Measurements from ENCODE around the gene ROCK2. TPM values are rescaled to one million over a fixed set of nuclear protein-coding genes. Genes with fewer than 3 reads are reported as not detected.

Gene ROCK2
- total and polyA plus RNA-seq, 2 of the 13 experiments (the other 11 are each of a cell fraction or from before 2014, with no cell fraction given): 38.1 to 119 TPM

DNA sequence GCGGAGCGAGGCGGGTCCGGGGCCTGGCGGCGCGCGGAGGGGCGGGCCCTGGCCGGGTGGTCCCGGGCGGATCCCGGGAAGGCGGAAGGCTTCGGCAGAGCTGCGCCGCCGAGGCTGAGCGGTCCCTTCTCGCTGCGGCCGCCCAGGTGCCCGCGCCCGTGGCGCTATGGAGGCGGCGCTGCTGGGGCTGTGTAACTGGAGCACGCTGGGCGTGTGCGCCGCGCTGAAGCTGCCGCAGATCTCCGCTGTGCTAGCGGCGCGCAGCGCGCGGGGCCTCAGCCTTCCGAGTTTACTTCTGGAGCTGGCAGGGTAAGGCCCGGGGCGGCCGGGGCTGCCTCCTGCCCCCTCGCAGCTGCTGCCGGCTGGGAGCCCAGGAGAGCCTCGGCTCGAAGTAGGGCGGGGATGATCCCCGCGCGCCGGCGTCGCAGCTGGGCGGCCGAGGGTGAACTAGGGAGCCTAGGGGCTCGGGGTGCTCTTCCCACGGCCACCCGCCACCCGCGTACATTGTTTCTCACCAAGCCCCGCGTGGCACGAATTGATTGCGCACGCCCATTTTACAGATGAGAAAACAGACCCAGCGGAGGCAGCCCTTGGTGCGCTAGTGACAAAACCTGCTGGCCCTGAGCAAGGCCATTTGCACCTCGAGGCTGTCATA, 188.9 kb downstream of the ROCK2 start, which contains the start of gene SLC66A3 (continued):
- TF ChIP-seq PAF1 (CRISPR knock-in tag; IDR thresholded peaks at IDR 0.05) (no peak), SIN3A (IDR thresholded peaks at IDR 0.05; ENCODE audit: borderline replicate concordance, low read depth, low read length) (no peak), CBX1 (IDR thresholded peaks at IDR 0.05; ENCODE audit: low read depth) (no peak), ISL2 (CRISPR knock-in tag; IDR thresholded peaks at IDR 0.05) (peak; percentile 48), ZMYM2 (CRISPR knock-in tag; IDR thresholded peaks at IDR 0.05) (no peak), FIP1L1 (IDR thresholded peaks at IDR 0.05; ENCODE audit: borderline replicate concordance, insufficient read depth, low read depth, low read length) (no peak), ZNF317 (CRISPR knock-in tag; IDR thresholded peaks at IDR 0.05) (no peak), ZFP41 (CRISPR knock-in tag; IDR thresholded peaks at IDR 0.05; ENCODE audit: borderline replicate concordance) (0 out of 2 replicates have a peak, but pooled peaks have one; percentile 75), HNRNPK (IDR thresholded peaks at IDR 0.05; ENCODE audit: low read depth, low read length, poor library complexity, severe bottlenecking) (no peak), TEAD3 (CRISPR knock-in tag; optimal IDR thresholded peaks at IDR 0.05; ENCODE audit: borderline replicate concordance) (peak; percentile 18), ZFAT (CRISPR knock-in tag; conservative IDR thresholded peaks at IDR 0.05) (no peak), RFX1 (IDR thresholded peaks at IDR 0.05) (no peak), ZNF616 (CRISPR knock-in tag; IDR thresholded peaks at IDR 0.05; ENCODE audit: low read depth) (no peak), ARHGAP35 (CRISPR knock-in tag; IDR thresholded peaks at IDR 0.05; ENCODE audit: borderline replicate concordance) (no peak; the same call in 1 of the 2 replicates), ADNP (CRISPR knock-in tag; IDR thresholded peaks at IDR 0.05) (no peak; the same call in 1 of the 2 replicates), KDM3A (CRISPR knock-in tag; IDR thresholded peaks at IDR 0.05; ENCODE audit: low read depth) (0 out of 2 replicates have a peak, but pooled peaks have one; percentile 30), MYC (CRISPR knock-in tag; IDR thresholded peaks at IDR 0.05; ENCODE audit: borderline replicate concordance) (peak; percentile 64), HES4 (CRISPR knock-in tag; IDR thresholded peaks at IDR 0.05; ENCODE audit: borderline replicate concordance) (peak; percentile 93; the same call in 1 of the 2 replicates), RFXANK (CRISPR knock-in tag; IDR thresholded peaks at IDR 0.05) (no peak), POLR2AphosphoS2 (IDR thresholded peaks at IDR 0.05; ENCODE audit: low read depth, low read length) (no peak), TOPORS (CRISPR knock-in tag; IDR thresholded peaks at IDR 0.05) (no peak), MTA3 (CRISPR knock-in tag; IDR thresholded peaks at IDR 0.05) (no peak), CHCHD3 (CRISPR knock-in tag; IDR thresholded peaks at IDR 0.05) (0 out of 2 replicates have a peak, but pooled peaks have one; percentile 26), FOXP1 (IDR thresholded peaks at IDR 0.05) (no peak), FOXP1 (CRISPR knock-in tag; IDR thresholded peaks at IDR 0.05) (no peak), SIX1 (CRISPR knock-in tag; IDR thresholded peaks at IDR 0.05; ENCODE audit: borderline replicate concordance) (peak; percentile 54; the same call in 1 of the 2 replicates), TBP (CRISPR knock-in tag; IDR thresholded peaks at IDR 0.05) (no peak)
- TF ChIP-seq, protein P1, sequence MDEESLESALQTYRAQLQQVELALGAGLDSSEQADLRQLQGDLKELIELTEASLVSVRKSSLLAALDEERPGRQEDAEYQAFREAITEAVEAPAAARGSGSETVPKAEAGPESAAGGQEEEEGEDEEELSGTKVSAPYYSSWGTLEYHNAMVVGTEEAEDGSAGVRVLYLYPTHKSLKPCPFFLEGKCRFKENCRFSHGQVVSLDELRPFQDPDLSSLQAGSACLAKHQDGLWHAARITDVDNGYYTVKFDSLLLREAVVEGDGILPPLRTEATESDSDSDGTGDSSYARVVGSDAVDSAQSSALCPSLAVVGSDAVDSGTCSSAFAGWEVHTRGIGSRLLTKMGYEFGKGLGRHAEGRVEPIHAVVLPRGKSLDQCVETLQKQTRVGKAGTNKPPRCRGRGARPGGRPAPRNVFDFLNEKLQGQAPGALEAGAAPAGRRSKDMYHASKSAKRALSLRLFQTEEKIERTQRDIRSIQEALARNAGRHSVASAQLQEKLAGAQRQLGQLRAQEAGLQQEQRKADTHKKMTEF (CRISPR knock-in tag; IDR thresholded peaks at IDR 0.05): peak; percentile 52
- TF ChIP-seq, protein P2, sequence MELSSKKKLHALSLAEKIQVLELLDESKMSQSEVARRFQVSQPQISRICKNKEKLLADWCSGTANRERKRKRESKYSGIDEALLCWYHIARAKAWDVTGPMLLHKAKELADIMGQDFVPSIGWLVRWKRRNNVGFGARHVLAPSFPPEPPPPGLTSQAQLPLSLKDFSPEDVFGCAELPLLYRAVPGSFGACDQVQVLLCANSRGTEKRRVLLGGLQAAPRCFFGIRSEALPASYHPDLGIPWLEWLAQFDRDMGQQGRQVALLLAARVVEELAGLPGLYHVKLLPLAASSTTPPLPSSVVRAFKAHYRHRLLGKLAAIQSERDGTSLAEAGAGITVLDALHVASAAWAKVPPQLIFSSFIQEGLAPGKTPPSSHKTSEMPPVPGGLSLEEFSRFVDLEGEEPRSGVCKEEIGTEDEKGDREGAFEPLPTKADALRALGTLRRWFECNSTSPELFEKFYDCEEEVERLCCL (CRISPR knock-in tag; IDR thresholded peaks at IDR 0.05; ENCODE audit: borderline replicate concordance): no peak
- TF ChIP-seq, protein P3, sequence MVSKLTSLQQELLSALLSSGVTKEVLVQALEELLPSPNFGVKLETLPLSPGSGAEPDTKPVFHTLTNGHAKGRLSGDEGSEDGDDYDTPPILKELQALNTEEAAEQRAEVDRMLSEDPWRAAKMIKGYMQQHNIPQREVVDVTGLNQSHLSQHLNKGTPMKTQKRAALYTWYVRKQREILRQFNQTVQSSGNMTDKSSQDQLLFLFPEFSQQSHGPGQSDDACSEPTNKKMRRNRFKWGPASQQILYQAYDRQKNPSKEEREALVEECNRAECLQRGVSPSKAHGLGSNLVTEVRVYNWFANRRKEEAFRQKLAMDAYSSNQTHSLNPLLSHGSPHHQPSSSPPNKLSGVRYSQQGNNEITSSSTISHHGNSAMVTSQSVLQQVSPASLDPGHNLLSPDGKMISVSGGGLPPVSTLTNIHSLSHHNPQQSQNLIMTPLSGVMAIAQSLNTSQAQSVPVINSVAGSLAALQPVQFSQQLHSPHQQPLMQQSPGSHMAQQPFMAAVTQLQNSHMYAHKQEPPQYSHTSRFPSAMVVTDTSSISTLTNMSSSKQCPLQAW (CRISPR knock-in tag; IDR thresholded peaks at IDR 0.05): peak; percentile 71

Measured in HepG2 (cell line).